HepG2 (cell line): ENCODE data around the gene KCNK2. TPM values are rescaled to one million over a fixed set of nuclear protein-coding genes. Genes with fewer than 3 reads are reported as not detected.

Experiments used
- ATAC-seq: fragments of 200-7000 bp; cut with Tn5 transposase; 3 replicates; pipeline ENCODE4 v1.9.1; 2020; ENCODE audit warnings: mild to moderate bottlenecking, moderate library complexity
- BruUV-seq: library from RNA; stranded (reverse); fragments of 400-500 nt; replicated peaks from 2 replicates; lab custom pipeline; 2021; lab: Mats Ljungman, UMichigan
- CTCF ChIA-PET: fragments of 300-600 bp; formaldehyde crosslinking; extraction: SDS; loops from one replicate; lab custom pipeline; 2021; ENCODE audit warnings: low total read pairs, inconsistent platforms, low intra/inter-chr PET ratio; lab: Yijun Ruan, JAX
- POLR2A ChIA-PET: fragments of 350-600 bp; sonication (Branson Sonifier 250); formaldehyde crosslinking; loops from one replicate; lab custom pipeline; 2020; ENCODE audit warnings: antibody characterized with exemption, inconsistent platforms; lab: Yijun Ruan, JAX
- DNase-seq: peaks from one replicate; pipeline ENCODE4 v3.0.0-alpha.2; 2015; ENCODE audit warnings: low spot score
- FAIRE-seq: peaks from 3 replicates; lab custom pipeline; 2011; peaks lifted over from hg19 to GRCh38; lab: Jason Lieb, UNC
- H2AFZ ChIP-seq: one replicate; pipeline ENCODE4 v1.6.1; 2011; ENCODE audit warnings: low read length, inconsistent platforms
- H3K27ac ChIP-seq: fragments of 300-600 bp; 3 replicates; pipeline ENCODE4 v1.8.0; 2011; ENCODE audit warnings: mixed run types, mild to moderate bottlenecking, mixed read lengths, low read length, inconsistent platforms; ENCODE audit not compliant: insufficient read depth; ENCODE audit errors: extremely low read length
- H3K27me3 ChIP-seq, 2 experiments: fragments of 200-600 bp in 1 of 2; 2 replicates in 1 of 2; 3 replicates in 1 of 2; pipeline versions ENCODE4 v1.6.0 to v1.8.0; 2011; ENCODE audit warnings: low read length in 2 of 2, mild to moderate bottlenecking in 2 of 2, moderate library complexity in 2 of 2, inconsistent platforms in 1 of 2; ENCODE audit not compliant: insufficient read depth in 2 of 2, control insufficient read depth in 1 of 2
- H3K36me3 ChIP-seq, 2 experiments: fragments of 200-600 bp in 1 of 2; replicated peaks in 1 of 2; 2 replicates in 1 of 2; 3 replicates in 1 of 2; pipeline versions ENCODE4 v1.5.1 to v1.8.0; 2011; ENCODE audit warnings: low read length in 2 of 2, inconsistent platforms in 1 of 2; ENCODE audit not compliant: insufficient read depth in 2 of 2, control insufficient read depth in 1 of 2
- H3K4me1 ChIP-seq: 2 replicates; pipeline ENCODE4 v1.5.1; 2012; ENCODE audit warnings: low read length, inconsistent platforms; ENCODE audit not compliant: insufficient read depth
- H3K4me2 ChIP-seq: 2 replicates; pipeline ENCODE4 v1.6.0; 2011; ENCODE audit warnings: low read depth, low read length, inconsistent platforms
- H3K4me3 ChIP-seq, 3 experiments: fragments of 200-600 bp in 1 of 3; sonication (generic), shearing (Covaris generic) in 1 of 3; replicated peaks in 1 of 3; 2 replicates each; pipeline ENCODE4 v1.5.1; 2011 to 2016; ENCODE audit warnings: low read length in 3 of 3, inconsistent platforms in 2 of 3, low read depth in 2 of 3, mild to moderate bottlenecking in 2 of 3, control low read depth in 1 of 3, mixed read lengths in 1 of 3; ENCODE audit not compliant: insufficient read depth in 1 of 3
- H3K79me2 ChIP-seq: one replicate; pipeline ENCODE4 v1.6.1; 2011; ENCODE audit warnings: low read length, inconsistent platforms; ENCODE audit not compliant: insufficient read depth
- H3K9ac ChIP-seq: 2 replicates; pipeline ENCODE4 v1.6.0; 2011; ENCODE audit warnings: mild to moderate bottlenecking, low read depth, low read length, inconsistent platforms; ENCODE audit not compliant: insufficient read depth
- H3K9me3 ChIP-seq: 2 replicates; pipeline ENCODE4 v1.5.1; 2012; ENCODE audit warnings: mild to moderate bottlenecking, low read length
- H4K20me1 ChIP-seq: 2 replicates; pipeline ENCODE4 v1.6.0; 2011; ENCODE audit warnings: inconsistent platforms, mild to moderate bottlenecking, low read length, moderate library complexity; ENCODE audit not compliant: insufficient read depth
- BATF2 ChIP-seq: sonication (generic); formaldehyde crosslinking; IDR thresholded peaks from 2 replicates; pipeline ENCODE4 v1.8.0; 2022; ENCODE audit warnings: mild to moderate bottlenecking, missing genetic modification reagents, moderate library complexity
- HHEX ChIP-seq: IDR thresholded peaks from 2 replicates; pipeline ENCODE4 v1.6.1; 2016; ENCODE audit warnings: control low read depth
- MIER2 ChIP-seq: IDR thresholded peaks from 2 replicates; pipeline ENCODE4 v1.6.1; 2016; ENCODE audit warnings: missing biosample characterization, missing genetic modification reagents
- UBTF ChIP-seq: sonication (generic); formaldehyde crosslinking; IDR thresholded peaks from 2 replicates; pipeline ENCODE4 v1.4.0; 2020; ENCODE audit warnings: mild to moderate bottlenecking, missing genetic modification reagents
- ZBTB40 ChIP-seq, 2 experiments: fragments of 450-650 bp in 1 of 2; sonication (generic) in 1 of 2; formaldehyde crosslinking in 1 of 2; IDR thresholded peaks; 2 replicates each; pipeline versions ENCODE4 v1.6.1 to v1.8.0; 2016 to 2022; ENCODE audit warnings: antibody characterized with exemption in 1 of 2, mild to moderate bottlenecking in 1 of 2, missing genetic modification reagents in 1 of 2
- ZBTB7B ChIP-seq: sonication (generic); formaldehyde crosslinking; IDR thresholded peaks from 2 replicates; pipeline ENCODE4 v1.4.0; 2020; ENCODE audit warnings: missing genetic modification reagents
- ZGPAT ChIP-seq: IDR thresholded peaks from 2 replicates; pipeline ENCODE4 v1.6.1; 2016; ENCODE audit warnings: mild to moderate bottlenecking
- ZNF558 ChIP-seq: sonication (generic); formaldehyde crosslinking; IDR thresholded peaks from 2 replicates; pipeline ENCODE4 v1.9.0; 2022; ENCODE audit warnings: mild to moderate bottlenecking, missing genetic modification reagents, borderline replicate concordance
- ZNF740 ChIP-seq: sonication (generic); formaldehyde crosslinking; IDR thresholded peaks from 2 replicates; pipeline ENCODE4 v1.4.0; 2020; ENCODE audit warnings: missing genetic modification reagents
- ZSCAN30 ChIP-seq: sonication (generic); formaldehyde crosslinking; IDR thresholded peaks from 2 replicates; pipeline ENCODE4 v1.5.0; 2020; ENCODE audit warnings: mild to moderate bottlenecking, missing genetic modification reagents
- in situ Hi-C: cut with HindIII; loops from 2 replicates; pipeline ENCODE4 v1.10.0; 2017; ENCODE audit warnings: low pct_unique_long_range_greater_than_20kb; ENCODE audit not compliant: extremely low pct_ligation_motif_present
- intact Hi-C: fragments of 100-400 bp; cut with micrococcal nuclease; formaldehyde crosslinking; loops from one replicate; pipeline ENCODE4 v1.10.0; 2022; ENCODE audit not compliant: unreplicated experiment
- polyA plus RNA-seq, 8 experiments: library from polyadenylated mRNA; depleted of rRNA in 3 of 8; stranded (reverse) in 7 of 8; unstranded in 1 of 8; fragments of >200 nt; fragmentation: Illumina TruSeq in 4 of 8; extraction: Trizol in 4 of 8; gene quantifications; 2 replicates each; pipeline versions ENCODE4 v1.2.1 to v1.2.3, GENCODE V29; 2011 to 2016; ENCODE audit warnings: low read depth in 4 of 8, missing spikeins in 1 of 8, mixed read lengths in 1 of 8; ENCODE audit not compliant: insufficient read depth in 1 of 8
- total RNA-seq, 5 experiments: library from RNA; depleted of rRNA; stranded (reverse); fragments of >200 nt; fragmentation: Illumina TruSeq; extraction: Trizol; gene quantifications; 2 replicates each; pipeline ENCODE4 v1.2.3, GENCODE V29; 2016; ENCODE audit warnings: low read depth in 1 of 5

Gene KCNK2
- total and polyA plus RNA-seq, 2 of the 13 experiments (the other 11 are each of a cell fraction or from before 2014, with no cell fraction given) = not detected

- H3K4me3 ChIP-seq = no peak overlapping the region
- CTCF ChIA-PET = no interaction called here
- ATAC-seq = no peak
- POLR2A ChIA-PET = no interaction called here
- H3K9me3 ChIP-seq = no peaks in the 10 kb centered on the region
- no peaks in the 10 kb centered on the region for H3K4me1 ChIP-seq
- H3K36me3 ChIP-seq = no peaks in the 10 kb centered on the region
- no peak for DNase-seq
- no peaks in the 10 kb centered on the region for H3K79me2 ChIP-seq
- no peak overlapping the region for H2AFZ ChIP-seq
- in situ Hi-C loops = no loop called here
- intact Hi-C loops = no loop called here
- BruUV-seq = no TSS peak
- no peak overlapping the region for H3K27ac ChIP-seq
- no peaks in the 10 kb centered on the region for H3K27me3 ChIP-seq
- no peaks in the 10 kb centered on the region for H4K20me1 ChIP-seq
- no peak overlapping the region for H3K4me2 ChIP-seq
- no peak overlapping the region for H3K9ac ChIP-seq
- FAIRE-seq = no peak
- TF ChIP-seq ZNF740 (CRISPR knock-in tag) (no peak), ZGPAT (no peak), ZBTB7B (CRISPR knock-in tag) (no peak), HHEX (CRISPR knock-in tag) (no peak), ZSCAN30 (no peak), BATF2 (no peak), UBTF (CRISPR knock-in tag) (no peak), MIER2 (CRISPR knock-in tag) (no peak), ZBTB40 (IDR thresholded peaks at IDR 0.05) (no peak), ZBTB40 (CRISPR knock-in tag; IDR thresholded peaks at IDR 0.05) (no peak), ZNF558 (CRISPR knock-in tag) (no peak)
Observed at GRCh38 chr1:215188302-215188950, 105.9 kb downstream of the KCNK2 start.
